GM19463 (cell line): Measurements from ENCODE around the gene HEATR1.
"Not testable (repeated sequence)": the region's sequence is repeated elsewhere in the genome, so short reads cannot be mapped to it uniquely, and the experiment has no call there.

Source experiments
- ATAC-seq: cut with Tn5 transposase; IDR thresholded peaks from one replicate; pipeline ENCODE4 v1.9.1; 2021; ENCODE audit warnings: mild to moderate bottlenecking, moderate library complexity; ENCODE audit not compliant: unreplicated experiment

Gene HEATR1

GRCh38 chr1:236602171-236602570 lies 2.1 kb downstream of the HEATR1 start:
- ATAC-seq: no peak

- no peak for ATAC-seq
These were observed 13.7 kb downstream of the HEATR1 start for GRCh38 chr1:236590553-236591150.

GRCh38 chr1:236589531-236589930 lies 14.8 kb downstream of the HEATR1 start:
- ATAC-seq: no peak

GRCh38 chr1:236581528-236581927 lies 22.8 kb downstream of the HEATR1 start:
- no peak for ATAC-seq

- not testable (repeated sequence) for ATAC-seq
These were observed 23.9 kb downstream of the HEATR1 start for GRCh38 chr1:236580404-236580803.

DNA sequence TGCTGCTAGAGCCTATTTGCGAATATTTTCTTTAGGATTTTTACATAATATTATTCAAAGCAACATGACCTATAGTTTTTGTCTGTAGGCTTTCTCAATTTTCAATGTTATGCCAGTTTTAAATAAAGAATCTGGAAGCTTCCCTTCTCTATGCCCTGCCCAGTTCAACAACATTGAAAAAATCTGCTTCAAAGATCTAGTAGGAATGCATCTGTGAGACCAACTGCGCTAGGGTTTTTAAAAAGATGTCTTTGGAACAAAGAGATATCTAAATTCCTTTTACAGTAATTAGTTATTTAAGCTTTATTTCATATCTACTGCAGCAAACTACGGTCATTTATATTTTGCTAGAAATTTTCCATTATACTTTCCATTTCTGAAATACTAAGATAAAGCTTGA lies 25.7 kb downstream of the HEATR1 start:
- no peak for ATAC-seq

DNA sequence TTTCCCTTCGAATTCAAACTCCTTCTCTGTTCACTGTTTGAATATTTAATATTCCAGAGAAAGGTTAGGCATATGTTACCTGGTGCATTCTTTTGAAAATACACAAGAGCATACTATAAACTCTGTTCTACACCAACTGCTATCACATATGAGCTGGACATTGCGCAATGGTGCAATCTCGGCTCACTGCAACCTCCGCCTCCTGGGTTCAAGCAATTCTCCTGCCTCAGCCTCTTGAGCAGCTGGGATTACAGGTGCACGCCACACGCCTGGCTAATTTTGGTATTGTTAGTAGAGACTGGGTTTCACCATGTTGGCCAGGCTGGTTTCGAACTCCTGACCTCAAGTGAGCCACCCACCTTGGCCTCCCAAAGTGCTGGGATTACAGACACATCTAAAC lies 27.3 kb downstream of the HEATR1 start:
- not testable (repeated sequence) for ATAC-seq

GRCh38 chr1:236576004-236576403 lies 28.3 kb downstream of the HEATR1 start:
- ATAC-seq: no peak

DNA sequence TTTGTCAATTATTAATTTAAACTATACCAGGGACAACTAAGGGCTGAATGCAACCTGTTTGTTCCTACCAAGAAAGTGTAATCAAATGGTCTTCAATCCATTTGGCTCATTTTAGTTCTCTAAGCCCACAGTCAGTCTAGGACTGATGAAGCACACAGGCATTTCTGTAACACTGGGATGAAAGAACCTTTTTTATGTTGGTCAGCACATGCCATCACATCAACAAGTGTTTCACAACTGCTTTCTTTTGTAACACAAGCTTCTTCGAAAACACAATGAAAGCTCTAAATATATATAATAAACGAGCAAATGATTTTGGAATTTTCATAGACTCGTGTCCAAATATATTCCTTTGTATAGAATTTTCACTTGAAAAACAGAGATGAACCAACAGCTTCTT lies 28.8 kb downstream of the HEATR1 start:
- ATAC-seq: no peak

GRCh38 chr1:236568285-236568894 lies 35.9 kb downstream of the HEATR1 start:
- no peak for ATAC-seq

DNA sequence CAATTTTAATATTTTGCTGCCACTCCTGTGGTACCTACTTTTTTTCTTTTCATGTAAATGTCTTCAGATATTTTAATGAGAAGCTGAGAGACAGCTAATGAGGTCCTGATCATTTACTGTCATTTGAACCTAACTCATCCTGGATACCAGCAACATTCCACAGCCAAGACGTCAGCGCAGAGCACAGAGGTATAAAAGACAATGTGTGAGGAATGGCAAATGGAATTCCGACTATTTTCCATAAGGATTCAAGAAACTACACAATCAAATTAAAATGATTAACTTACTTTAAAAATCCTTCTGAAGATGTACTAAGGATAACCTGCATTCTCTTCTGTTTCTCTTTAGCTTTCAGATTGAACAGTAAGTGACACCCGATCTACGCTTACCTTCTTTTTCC lies 38.8 kb downstream of the HEATR1 start:
- no peak for ATAC-seq

GRCh38 chr1:236561976-236562375 lies 42.3 kb downstream of the HEATR1 start:
- no peak for ATAC-seq

- ATAC-seq: no peak
These were observed 44.0 kb downstream of the HEATR1 start for GRCh38 chr1:236560213-236560771.

- ATAC-seq: no peak
These were observed 45.5 kb downstream of the HEATR1 start for GRCh38 chr1:236558846-236559245.

GRCh38 chr1:236558081-236558480 lies 46.2 kb downstream of the HEATR1 start:
- no peak for ATAC-seq

DNA sequence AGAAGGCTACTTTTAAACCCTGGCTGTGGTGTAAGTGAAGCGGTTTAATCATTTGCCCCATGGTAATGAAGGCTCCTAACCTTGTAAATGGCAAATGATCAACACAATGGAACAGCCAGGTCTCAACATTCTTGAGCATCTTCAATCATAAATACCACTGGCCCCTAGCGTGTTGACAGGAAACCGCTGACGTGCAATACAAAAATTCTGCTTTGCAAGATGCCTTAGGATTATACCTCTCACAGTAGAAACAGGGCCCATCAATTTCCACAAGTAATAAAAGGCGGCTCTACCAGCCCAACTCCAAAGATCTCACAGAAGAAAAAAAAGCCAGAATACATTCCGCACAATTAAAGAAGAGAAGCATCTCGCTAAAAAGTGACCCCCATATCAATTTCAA lies 47.7 kb downstream of the HEATR1 start:
- ATAC-seq: no peak

GRCh38 chr1:236553370-236553769 lies 50.9 kb downstream of the HEATR1 start:
- ATAC-seq: no peak

DNA sequence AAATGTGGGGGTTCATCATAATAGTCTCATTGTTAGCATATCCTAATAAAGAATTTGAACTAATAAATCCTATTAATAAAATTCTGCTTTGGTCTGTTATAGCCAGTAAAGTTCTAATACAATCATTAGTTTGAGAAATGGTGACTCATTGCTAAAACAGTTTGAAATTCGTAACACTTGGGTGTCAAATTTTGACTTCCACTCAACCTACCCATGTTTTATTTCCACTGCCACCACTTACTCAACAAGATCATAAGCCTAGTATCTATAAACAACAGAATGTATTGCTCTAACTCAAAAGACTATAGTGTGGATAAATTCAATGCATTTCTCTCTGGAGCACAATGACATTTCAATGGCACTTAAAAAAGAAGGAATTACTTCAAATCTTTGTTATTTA lies 51.4 kb downstream of the HEATR1 start:
- no peak for ATAC-seq

GRCh38 chr1:236552096-236552495 lies 52.2 kb downstream of the HEATR1 start:
- ATAC-seq: no peak

- no peak for ATAC-seq
These were observed 53.1 kb downstream of the HEATR1 start for GRCh38 chr1:236550961-236551851.

GRCh38 chr1:236548452-236548851 lies 55.9 kb downstream of the HEATR1 start:
- no peak for ATAC-seq
